ENCODE data around the gene COL18A1. TPM values are rescaled to one million over a fixed set of nuclear protein-coding genes. Genes with fewer than 3 reads are reported as not detected.

The COL18A1 gene
- total and polyA plus RNA-seq, 2 of the 8 experiments (the other 6 are each of a cell fraction or from before 2014, with no cell fraction given), result 145 to 201 TPM

DNA sequence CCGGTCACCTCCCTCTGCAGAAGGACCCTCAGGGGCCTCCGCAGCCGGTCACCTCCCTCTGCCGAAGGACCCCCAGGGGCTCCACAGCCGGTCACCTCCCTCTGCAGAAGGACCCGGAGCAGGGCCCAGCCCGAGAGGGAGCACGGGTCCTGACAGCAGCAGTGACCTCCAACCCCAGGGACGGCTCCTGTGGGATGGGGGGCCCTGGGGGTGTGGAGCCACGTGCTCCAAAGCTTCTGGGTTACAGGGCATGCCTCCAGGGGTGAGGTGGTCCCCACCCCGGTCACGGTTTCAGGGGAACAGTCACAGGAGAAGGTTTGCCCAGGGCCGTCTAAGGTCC is 97.0 kb downstream of the COL18A1 start:
- H3K36me3 ChIP-seq (ENCODE audit: control insufficient read depth in 2 of 4, insufficient read depth in 4 of 4, low read length in 3 of 4), result peaks cover 9 to 43% (median 14%) of the 10 kb centered on the region in 4 experiments
- ChIA-PET CTCF (ENCODE audit: partially characterized antibody) (no interaction called here), POLR2A (ENCODE audit: partially characterized antibody) (interaction anchor here (0.9 to 1.8 kb wide), 5 partner anchors 10 to 22 kb away, joined by 3 to 5 read pairs (median 4); no protein-coding TSS in a partner anchor)
- no peak overlapping the region for H2BK20ac ChIP-seq (ENCODE audit: low read length)
- no peak overlapping the region for H3K23ac ChIP-seq (ENCODE audit: insufficient read length)
- 87% methylated on average over 5 of the region's 13 CpGs; no CpG with 5 or more reads in 1 of the 2 experiments for WGBS, 2 experiments (ENCODE audit: extremely low coverage in 1 of 2, insufficient coverage in 1 of 2, insufficient read length in 1 of 2, insufficient replicate concordance in 2 of 2, low coverage in 1 of 2, low lambda C conversion rate in 2 of 2, missing lambda C conversion rate in 1 of 2)
- peaks cover 2 to 7% of the 10 kb centered on the region in 2 experiments for H4K20me1 ChIP-seq (replicated peaks in 1 of 2; ENCODE audit: control insufficient read depth in 1 of 2, insufficient read depth in 2 of 2, low read length in 2 of 2)
- H3K56ac ChIP-seq (replicated peaks; ENCODE audit: insufficient read length, low read depth, low read length), result no peak overlapping the region
- H3K9me3 ChIP-seq (ENCODE audit: insufficient read depth in 2 of 2, low read depth in 1 of 2, low read length in 1 of 2), result no peaks in the 10 kb centered on the region
- no peak overlapping the region for H4K5ac ChIP-seq (ENCODE audit: insufficient read length, low read depth, low read length)
- no peak overlapping the region for H3K4me3 ChIP-seq (ENCODE audit: extremely low read depth in 1 of 4, insufficient read depth in 2 of 4, low read depth in 3 of 4, low read length in 4 of 4)
- H3K4ac ChIP-seq (replicated peaks; ENCODE audit: insufficient read length, low read depth, low read length), result no peak overlapping the region
- no peaks in the 10 kb centered on the region for H3K4me1 ChIP-seq (replicated peaks in 1 of 4; ENCODE audit: control insufficient read depth in 3 of 4, insufficient read depth in 4 of 4, low read length in 3 of 4)
- peak overlapping the region; percentile 14; the same call in 1 of the 2 replicates for H4K8ac ChIP-seq (ENCODE audit: extremely low read depth, insufficient read depth, low read length)
- no peak overlapping the region for H3K14ac ChIP-seq (ENCODE audit: insufficient read length)
- no peak overlapping the region for H2AK5ac ChIP-seq (ENCODE audit: low read depth, low read length)
- no peak overlapping the region for H3K27ac ChIP-seq (ENCODE audit: low read depth, low read length)
- TF ChIP-seq RNF2 (IDR thresholded peaks at IDR 0.05; ENCODE audit: borderline replicate concordance, low read depth, low read length, missing control alignments, poor library complexity, severe bottlenecking) (no peak), SIX5 (IDR thresholded peaks at IDR 0.05; ENCODE audit: low read depth, low read length) (no peak), CREB1 (IDR thresholded peaks at IDR 0.05) (no peak)
- H2BK15ac ChIP-seq (ENCODE audit: low read length), result no peak overlapping the region
- no peak overlapping the region for H2AFZ ChIP-seq (ENCODE audit: low read length)
- H2BK12ac ChIP-seq (ENCODE audit: low read depth, low read length), result no peak overlapping the region
- no peaks in the 10 kb centered on the region for H3K79me1 ChIP-seq (ENCODE audit: low read depth, low read length)
- H2BK120ac ChIP-seq (replicated peaks; ENCODE audit: low read depth, low read length), result no peak overlapping the region
- H3K23me2 ChIP-seq (ENCODE audit: low read depth, low read length), result peaks cover 11% of the 10 kb centered on the region; the same call in 1 of the 2 replicates
- H3K18ac ChIP-seq (ENCODE audit: extremely low read depth, low read length), result no peak overlapping the region
- no peak overlapping the region for H3K4me2 ChIP-seq (ENCODE audit: insufficient read depth in 1 of 2, low read depth in 2 of 2, low read length in 2 of 2)
- no peak for FAIRE-seq
- H4K91ac ChIP-seq (replicated peaks; ENCODE audit: insufficient read length, low read length), result no peak overlapping the region
- no peak for DNase-seq (ENCODE audit: low read depth in 1 of 2, low spot score in 2 of 2)
- no peaks in the 10 kb centered on the region for H3K27me3 ChIP-seq (replicated peaks in 1 of 4; ENCODE audit: control insufficient read depth in 3 of 4, extremely low read depth in 1 of 4, insufficient read depth in 3 of 4, low read length in 3 of 4)
- no peaks in the 10 kb centered on the region for H3K79me2 ChIP-seq (ENCODE audit: control insufficient read depth in 1 of 2, insufficient read depth in 2 of 2, low read length in 2 of 2)
- no peak overlapping the region for H2BK5ac ChIP-seq (ENCODE audit: low read depth, low read length)
- H3K9ac ChIP-seq (replicated peaks in 1 of 4; ENCODE audit: extremely low read depth in 1 of 4, low read depth in 3 of 4, low read length in 3 of 4), result no peak overlapping the region

Data from H1 (cell line).